Thyroid gland (tissue), 4 donors: Measurements from ENCODE around the gene MYCT1.

Source experiments
- CTCF ChIP-seq, 6 experiments: fragments of 200-600 bp in 3 of 6; fragments of 450-650 bp in 3 of 6; sonication (generic) in 3 of 6; IDR thresholded peaks; one replicate each; pipeline ENCODE4 v1.5.1; 2016 to 2019; ENCODE audit warnings: antibody characterized with exemption in 6 of 6, mild to moderate bottlenecking in 2 of 6, inconsistent platforms in 1 of 6, moderate library complexity in 1 of 6
- POLR2A ChIP-seq, 2 donors: fragments of 450-650 bp; IDR thresholded peaks; one replicate each; pipeline ENCODE4 v1.6.1; 2017; ENCODE audit warnings: antibody characterized with exemption in 2 of 2, mild to moderate bottlenecking in 2 of 2, moderate library complexity in 1 of 2

DNA sequence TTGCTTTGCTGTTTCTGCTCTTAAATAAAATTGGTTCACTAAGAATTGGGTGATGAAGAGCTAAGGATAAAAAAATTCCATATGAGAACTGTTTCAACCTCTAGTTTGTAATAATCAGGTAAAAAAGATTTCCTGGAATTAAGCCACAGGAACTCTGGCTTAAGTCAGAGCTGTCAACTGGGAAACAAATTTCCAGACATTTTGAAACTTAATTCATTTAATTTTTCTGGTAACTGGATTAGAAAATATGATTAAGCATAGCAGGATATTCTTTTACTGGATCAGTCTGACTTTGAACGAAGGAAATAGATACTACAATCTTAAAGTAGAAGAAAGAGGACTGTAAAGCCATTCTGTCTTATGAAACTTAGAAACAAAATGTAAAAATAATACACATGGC is 51.6 kb downstream of the MYCT1 start:
- TF ChIP-seq CTCF (IDR thresholded peaks at IDR 0.05) (no peak), POLR2A (IDR thresholded peaks at IDR 0.05) (no peak)
